Neural progenitor cell (in vitro differentiated cells): Measurements from ENCODE around the gene MAFF. TPM values are rescaled to one million over a fixed set of nuclear protein-coding genes. Genes with fewer than 3 reads are reported as not detected.

Experiments
- DNase-seq: peaks from one replicate; pipeline ENCODE4 v3.0.0-alpha.2; 2016; ENCODE audit warnings: low spot score
- H2AFZ ChIP-seq: fragments of 200-600 bp; sonication (generic); replicated peaks from 2 replicates; pipeline ENCODE4 v1.6.1; 2016; ENCODE audit warnings: antibody characterized with exemption
- H3F3A ChIP-seq: fragments of 200-600 bp; sonication (generic); 2 replicates; pipeline ENCODE4 v1.6.1; 2016; ENCODE audit warnings: antibody characterized with exemption, low read depth
- H3K27ac ChIP-seq: fragments of 200-600 bp; sonication (generic); 2 replicates; pipeline ENCODE4 v1.5.1; 2016; ENCODE audit warnings: mild to moderate bottlenecking
- H3K27me3 ChIP-seq: fragments of 200-600 bp; sonication (generic); 2 replicates; pipeline ENCODE4 v1.6.1; 2016; ENCODE audit warnings: mild to moderate bottlenecking, moderate library complexity
- H3K36me3 ChIP-seq: fragments of 200-600 bp; sonication (generic); 2 replicates; pipeline ENCODE4 v1.5.1; 2016
- H3K4me1 ChIP-seq: fragments of 200-600 bp; sonication (generic); 2 replicates; pipeline ENCODE4 v1.6.1; 2016; ENCODE audit warnings: mixed run types
- H3K4me2 ChIP-seq: fragments of 200-600 bp; sonication (generic); 2 replicates; pipeline ENCODE4 v1.6.1; 2016
- H3K4me3 ChIP-seq: fragments of 200-600 bp; sonication (generic); 2 replicates; pipeline ENCODE4 v1.5.1; 2016
- H3K79me2 ChIP-seq: fragments of 200-600 bp; sonication (generic); 2 replicates; pipeline ENCODE4 v1.6.1; 2016; ENCODE audit warnings: low read depth
- H3K9ac ChIP-seq: fragments of 200-600 bp; sonication (generic); 2 replicates; pipeline ENCODE4 v1.6.1; 2016
- H3K9me3 ChIP-seq: fragments of 200-600 bp; sonication (generic); 2 replicates; pipeline ENCODE4 v1.5.1; 2016; ENCODE audit warnings: low read depth
- H4K20me1 ChIP-seq: fragments of 200-600 bp; sonication (generic); 2 replicates; pipeline ENCODE4 v1.6.1; 2016; ENCODE audit warnings: low read depth
- H3K27ac Mint-ChIP-seq: 3 replicates; pipeline ENCODE4 v1.8.0; 2021; ENCODE audit warnings: mixed read lengths
- H3K27me3 Mint-ChIP-seq: 2 replicates; pipeline ENCODE4 v1.8.0; 2022; ENCODE audit warnings: low read depth, mild to moderate bottlenecking, inconsistent platforms, moderate library complexity, mixed read lengths; ENCODE audit not compliant: insufficient read depth
- H3K36me3 Mint-ChIP-seq: 3 replicates; pipeline ENCODE4 v1.8.0; 2021; ENCODE audit warnings: mixed read lengths
- H3K4me1 Mint-ChIP-seq: 3 replicates; pipeline ENCODE4 v1.8.0; 2021; ENCODE audit warnings: mixed read lengths
- H3K4me3 Mint-ChIP-seq: 3 replicates; pipeline ENCODE4 v1.8.0; 2021; ENCODE audit warnings: mild to moderate bottlenecking, moderate library complexity, mixed read lengths
- H3K9me3 Mint-ChIP-seq: 3 replicates; pipeline ENCODE4 v1.8.0; 2020; ENCODE audit warnings: mixed read lengths
- EZH2 ChIP-seq: fragments of 200-600 bp; sonication (generic); IDR thresholded peaks from 2 replicates; pipeline ENCODE4 v1.6.1; 2017; ENCODE audit warnings: antibody characterized with exemption, mild to moderate bottlenecking, moderate library complexity
- EZH2phosphoT487 ChIP-seq: fragments of 200-600 bp; sonication (generic); IDR thresholded peaks from 2 replicates; pipeline ENCODE4 v1.6.1; 2017; ENCODE audit warnings: antibody characterized with exemption
- total RNA-seq: library from RNA; depleted of rRNA; stranded (reverse); fragments of >200 nt; gene quantifications from 2 replicates; pipeline ENCODE4 v1.2.3, GENCODE V29; 2015; ENCODE audit warnings: low replicate concordance
- TF ChIP-seq, protein P1 (sequence below): fragments of 200-600 bp; sonication (generic); IDR thresholded peaks from 2 replicates; pipeline ENCODE4 v1.5.1; 2017; ENCODE audit warnings: antibody characterized with exemption, mild to moderate bottlenecking

Gene MAFF
- total RNA-seq, 1 donor from 2014 or later = 0.90 TPM

DNA sequence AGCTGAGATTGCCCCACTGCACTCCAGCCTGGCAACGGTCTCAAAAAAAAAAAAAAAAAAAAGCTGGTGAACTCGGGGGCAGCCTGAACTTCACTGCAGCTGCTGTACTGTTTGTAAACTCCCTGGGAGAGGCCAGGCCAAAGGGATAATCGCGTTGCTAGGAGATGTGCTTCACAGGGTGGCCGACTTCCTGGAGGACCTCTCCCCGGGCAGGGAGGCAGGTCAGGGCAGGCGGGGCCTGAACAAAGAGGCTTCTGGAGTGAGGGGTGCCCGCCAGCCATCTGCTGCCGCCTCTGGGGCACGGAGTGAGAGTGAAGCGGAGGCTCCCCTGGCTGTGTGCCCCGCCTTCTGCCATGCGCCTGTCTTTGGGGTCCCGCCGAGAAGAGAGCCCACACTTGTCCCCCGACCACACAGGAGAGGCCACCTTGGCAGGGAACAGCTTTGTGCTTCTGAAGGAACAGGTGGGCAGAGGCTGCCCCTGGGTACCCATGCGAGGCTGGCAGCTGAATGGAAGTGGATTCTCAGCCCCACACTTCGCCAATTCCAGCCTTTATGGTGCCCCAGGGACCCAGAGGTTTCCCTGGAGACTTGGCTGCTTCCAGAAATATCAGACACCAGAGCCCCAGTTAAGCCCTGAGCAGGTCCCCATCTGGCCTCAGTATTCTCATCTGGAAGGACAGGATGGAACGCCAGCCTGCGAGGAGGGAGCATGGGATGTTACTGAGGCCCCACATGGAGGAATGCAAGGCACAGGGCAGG lies 41.4 kb downstream of the MAFF start:
- H3K4me3 Mint-ChIP-seq = peak overlapping the region; percentile 55
- Histone ChIP-seq H3K4me1 (peaks cover 28% of the 10 kb centered on the region), H3K36me3 (no peaks in the 10 kb centered on the region), H3K4me2 (peak overlapping the region; percentile 4), H3K27me3 (no peaks in the 10 kb centered on the region), H4K20me1 (peaks cover 2% of the 10 kb centered on the region), H3F3A (peaks cover 30% of the 10 kb centered on the region), H3K79me2 (no peaks in the 10 kb centered on the region), H3K9ac (no peak overlapping the region), H3K27ac (no peak overlapping the region), H2AFZ (no peak overlapping the region), H3K4me3 (no peak overlapping the region), H3K9me3 (no peaks in the 10 kb centered on the region)
- TF ChIP-seq EZH2phosphoT487 (no peak), EZH2 (no peak)
- TF ChIP-seq, protein P1, sequence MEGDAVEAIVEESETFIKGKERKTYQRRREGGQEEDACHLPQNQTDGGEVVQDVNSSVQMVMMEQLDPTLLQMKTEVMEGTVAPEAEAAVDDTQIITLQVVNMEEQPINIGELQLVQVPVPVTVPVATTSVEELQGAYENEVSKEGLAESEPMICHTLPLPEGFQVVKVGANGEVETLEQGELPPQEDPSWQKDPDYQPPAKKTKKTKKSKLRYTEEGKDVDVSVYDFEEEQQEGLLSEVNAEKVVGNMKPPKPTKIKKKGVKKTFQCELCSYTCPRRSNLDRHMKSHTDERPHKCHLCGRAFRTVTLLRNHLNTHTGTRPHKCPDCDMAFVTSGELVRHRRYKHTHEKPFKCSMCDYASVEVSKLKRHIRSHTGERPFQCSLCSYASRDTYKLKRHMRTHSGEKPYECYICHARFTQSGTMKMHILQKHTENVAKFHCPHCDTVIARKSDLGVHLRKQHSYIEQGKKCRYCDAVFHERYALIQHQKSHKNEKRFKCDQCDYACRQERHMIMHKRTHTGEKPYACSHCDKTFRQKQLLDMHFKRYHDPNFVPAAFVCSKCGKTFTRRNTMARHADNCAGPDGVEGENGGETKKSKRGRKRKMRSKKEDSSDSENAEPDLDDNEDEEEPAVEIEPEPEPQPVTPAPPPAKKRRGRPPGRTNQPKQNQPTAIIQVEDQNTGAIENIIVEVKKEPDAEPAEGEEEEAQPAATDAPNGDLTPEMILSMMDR = no peak
- H3K4me1 Mint-ChIP-seq = peaks cover 48% of the 10 kb centered on the region
- peaks cover 11% of the 10 kb centered on the region for H3K36me3 Mint-ChIP-seq
- peak overlapping the region; percentile 90 for H3K27ac Mint-ChIP-seq
- H3K27me3 Mint-ChIP-seq = peaks cover 2% of the 10 kb centered on the region
- peak; percentile 65 for DNase-seq
- no peaks in the 10 kb centered on the region for H3K9me3 Mint-ChIP-seq

DNA sequence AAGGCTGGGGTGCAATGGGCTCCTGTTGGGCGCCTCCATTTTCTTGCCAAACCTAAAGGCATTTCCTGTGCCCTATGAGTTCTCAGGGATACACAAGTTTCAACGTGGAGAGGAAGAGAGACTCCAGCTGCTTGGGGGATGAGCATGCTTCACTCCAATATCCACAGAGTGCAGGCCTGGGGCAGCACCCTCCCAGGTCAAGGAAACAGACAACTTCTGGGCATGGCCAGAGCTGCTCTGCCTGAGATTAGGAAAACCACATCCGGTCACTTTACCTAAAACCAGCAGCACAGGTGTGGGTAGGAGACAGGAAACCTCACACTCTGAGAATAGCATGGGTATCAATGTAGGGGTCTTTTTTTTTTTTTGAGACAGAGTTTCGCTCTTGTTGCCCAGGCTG lies 42.3 kb downstream of the MAFF start:
- Histone ChIP-seq H3K36me3 (no peaks in the 10 kb centered on the region), H3K4me1 (peaks cover 28% of the 10 kb centered on the region)
- H3K4me3 Mint-ChIP-seq = no peak overlapping the region

DNA sequence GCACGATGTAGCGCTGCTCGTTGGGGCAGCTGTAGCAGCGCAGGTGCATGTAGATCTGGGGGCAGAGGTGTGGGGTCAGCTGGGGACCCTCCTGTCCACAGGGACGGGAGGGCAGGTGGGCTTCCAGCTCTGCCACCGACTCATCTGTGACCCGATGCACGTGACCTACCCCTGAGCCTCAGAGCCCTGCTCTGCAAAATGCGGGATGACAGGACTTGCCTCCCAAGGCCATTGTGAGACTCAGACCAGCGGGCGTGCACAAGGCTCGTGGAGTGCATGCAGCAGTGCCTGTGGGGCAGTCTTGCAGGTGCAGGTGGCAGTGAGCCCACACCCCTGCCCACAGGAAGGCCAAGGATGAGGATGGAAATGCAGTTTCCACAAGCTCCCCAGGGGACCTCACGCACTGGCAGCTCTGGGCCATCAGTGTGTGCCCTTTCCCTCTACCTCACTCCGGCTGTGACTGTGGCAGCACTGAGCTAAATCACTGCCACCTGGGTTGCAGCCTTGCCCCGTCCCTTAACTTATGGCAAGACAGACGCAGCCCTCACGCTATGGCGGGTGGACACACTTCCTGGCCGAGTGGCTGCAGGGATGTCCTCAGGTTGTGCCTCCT lies 44.4 kb downstream of the MAFF start:
- H3K36me3 Mint-ChIP-seq = peaks cover 10% of the 10 kb centered on the region
- H3K36me3 ChIP-seq = no peaks in the 10 kb centered on the region
- H3K9ac ChIP-seq = no peak overlapping the region
- no peak overlapping the region for H3K4me3 Mint-ChIP-seq
- H3K27me3 ChIP-seq = no peaks in the 10 kb centered on the region
- H3K9me3 Mint-ChIP-seq = peaks cover 3% of the 10 kb centered on the region
- TF ChIP-seq EZH2 = no peak
- TF ChIP-seq EZH2phosphoT487 = no peak
- TF ChIP-seq, protein P1 = no peak
- H3K4me1 Mint-ChIP-seq = peaks cover 27% of the 10 kb centered on the region
- H3K9me3 ChIP-seq = no peaks in the 10 kb centered on the region
- H3K4me3 ChIP-seq = no peak overlapping the region
- H3K4me2 ChIP-seq = no peak overlapping the region
- H3K27ac ChIP-seq = no peak overlapping the region
- peaks cover 8% of the 10 kb centered on the region for H4K20me1 ChIP-seq
- H3K4me1 ChIP-seq = peaks cover 15% of the 10 kb centered on the region
- no peak for DNase-seq
- no peak overlapping the region for H3K27ac Mint-ChIP-seq
- H3K79me2 ChIP-seq = peaks cover 16% of the 10 kb centered on the region
- H3F3A ChIP-seq = peaks cover 14% of the 10 kb centered on the region
- H3K27me3 Mint-ChIP-seq = peaks cover 5% of the 10 kb centered on the region
- H2AFZ ChIP-seq = no peak overlapping the region

More for the DNA sequence above, 42.3 kb downstream of the MAFF start:
- H4K20me1 ChIP-seq = peaks cover 8% of the 10 kb centered on the region
- H3K9me3 ChIP-seq = no peaks in the 10 kb centered on the region
- H3K4me3 ChIP-seq = no peak overlapping the region
- Mint-ChIP-seq H3K9me3 (no peaks in the 10 kb centered on the region), H3K36me3 (peaks cover 10% of the 10 kb centered on the region), H3K4me1 (peaks cover 43% of the 10 kb centered on the region), H3K27ac (peak overlapping the region; percentile 90), H3K27me3 (peaks cover 5% of the 10 kb centered on the region)
- no peak overlapping the region for H3K27ac ChIP-seq
- peaks cover 5% of the 10 kb centered on the region for H3K79me2 ChIP-seq
- H3F3A ChIP-seq = peaks cover 30% of the 10 kb centered on the region
- H3K27me3 ChIP-seq = no peaks in the 10 kb centered on the region
- DNase-seq = no peak
- TF ChIP-seq EZH2 (no peak), EZH2phosphoT487 (no peak)
- TF ChIP-seq, protein P1 = no peak
- H3K9ac ChIP-seq = no peak overlapping the region
- no peak overlapping the region for H2AFZ ChIP-seq
- no peak overlapping the region for H3K4me2 ChIP-seq
